ENCODE measurements around the gene TNFRSF1A. TPM values are rescaled to one million over a fixed set of nuclear protein-coding genes. Genes with fewer than 3 reads are reported as not detected.

Gene TNFRSF1A
- total RNA-seq, 2 donors from 2014 or later, result 62.9 to 176 TPM

- TF ChIP-seq CTCF (IDR thresholded peaks at IDR 0.05), result no peak
- Histone ChIP-seq H3K4me3 (no peak overlapping the region), H3K27ac (no peak overlapping the region), H3K9me3 (no peaks in the 10 kb centered on the region), H3K27me3 (no peaks in the 10 kb centered on the region), H3K36me3 (no peaks in the 10 kb centered on the region), H3K4me1 (no peaks in the 10 kb centered on the region)
- no peak for DNase-seq (ENCODE audit: low spot score)
These were observed 13.9 kb upstream of the TNFRSF1A start for GRCh38 chr12:6355491-6356373.

- H3K4me1 ChIP-seq, result no peaks in the 10 kb centered on the region
- no peaks in the 10 kb centered on the region for H3K27me3 ChIP-seq
- H3K27ac ChIP-seq, result no peak overlapping the region
- no peak for TF ChIP-seq CTCF (IDR thresholded peaks at IDR 0.05)
- H3K9me3 ChIP-seq, result no peaks in the 10 kb centered on the region
- no peak for DNase-seq (ENCODE audit: low spot score)
- H3K36me3 ChIP-seq, result no peaks in the 10 kb centered on the region
- no peak overlapping the region for H3K4me3 ChIP-seq
These were observed 12.9 kb upstream of the TNFRSF1A start for GRCh38 chr12:6354495-6355393.

- Histone ChIP-seq H3K4me1 (peaks cover 0 to 10% of the 10 kb centered on the region in 2 donors), H3K4me3 (no peak overlapping the region), H3K36me3 (no peaks in the 10 kb centered on the region), H3K9me3 (no peaks in the 10 kb centered on the region), H3K27me3 (no peaks in the 10 kb centered on the region), H3K27ac (peak overlapping the region in 1 of 2 donors; percentile 40)
- DNase-seq (ENCODE audit: low spot score), result no peak
- no peak for TF ChIP-seq CTCF (IDR thresholded peaks at IDR 0.05)
These were observed 10.6 kb upstream of the TNFRSF1A start for GRCh38 chr12:6352193-6353173.

- no peak for TF ChIP-seq CTCF (IDR thresholded peaks at IDR 0.05)
- Histone ChIP-seq H3K9me3 (no peaks in the 10 kb centered on the region), H3K27me3 (no peaks in the 10 kb centered on the region), H3K27ac (no peak overlapping the region), H3K4me3 (no peak overlapping the region), H3K36me3 (no peaks in the 10 kb centered on the region), H3K4me1 (peaks cover 0 to 19% of the 10 kb centered on the region in 2 donors)
- DNase-seq (ENCODE audit: low spot score), result no peak
These were observed 9.7 kb upstream of the TNFRSF1A start for GRCh38 chr12:6351622-6352021.
